ENCODE results near the gene EEF1AKMT3.
A peak's percentile ranks its signal among the peaks of the same experiment; 100 is the strongest.

EEF1AKMT3 gene

DNA sequence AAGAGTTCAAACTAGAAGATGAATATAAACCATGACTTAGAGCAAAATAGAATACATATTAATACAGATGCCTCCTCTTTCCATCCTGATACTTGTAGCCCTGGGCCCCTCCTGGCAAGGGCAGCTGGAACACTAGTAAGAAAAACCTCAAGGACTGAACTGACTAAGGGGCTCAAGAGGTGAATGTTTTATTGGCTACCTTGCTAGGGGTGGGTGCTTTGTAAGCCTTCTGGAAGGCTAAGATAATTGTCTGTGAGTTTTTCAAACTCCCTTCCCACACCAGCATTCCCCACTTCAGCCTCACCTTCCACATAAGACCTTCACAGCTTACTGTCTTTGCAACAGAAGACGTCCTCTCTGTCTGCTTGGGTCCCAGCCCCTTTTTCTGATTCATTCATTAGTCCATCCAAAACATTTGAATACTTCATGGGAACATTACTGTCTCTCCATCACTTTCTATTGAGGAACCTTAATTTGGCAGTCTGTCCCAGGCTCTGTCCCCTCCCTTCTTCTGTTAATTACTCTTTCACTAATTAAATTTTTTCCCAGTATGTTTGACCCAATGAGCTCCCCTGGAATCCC, 18.6 kb upstream of the EEF1AKMT3 start:
- TF ChIP-seq, protein P1, sequence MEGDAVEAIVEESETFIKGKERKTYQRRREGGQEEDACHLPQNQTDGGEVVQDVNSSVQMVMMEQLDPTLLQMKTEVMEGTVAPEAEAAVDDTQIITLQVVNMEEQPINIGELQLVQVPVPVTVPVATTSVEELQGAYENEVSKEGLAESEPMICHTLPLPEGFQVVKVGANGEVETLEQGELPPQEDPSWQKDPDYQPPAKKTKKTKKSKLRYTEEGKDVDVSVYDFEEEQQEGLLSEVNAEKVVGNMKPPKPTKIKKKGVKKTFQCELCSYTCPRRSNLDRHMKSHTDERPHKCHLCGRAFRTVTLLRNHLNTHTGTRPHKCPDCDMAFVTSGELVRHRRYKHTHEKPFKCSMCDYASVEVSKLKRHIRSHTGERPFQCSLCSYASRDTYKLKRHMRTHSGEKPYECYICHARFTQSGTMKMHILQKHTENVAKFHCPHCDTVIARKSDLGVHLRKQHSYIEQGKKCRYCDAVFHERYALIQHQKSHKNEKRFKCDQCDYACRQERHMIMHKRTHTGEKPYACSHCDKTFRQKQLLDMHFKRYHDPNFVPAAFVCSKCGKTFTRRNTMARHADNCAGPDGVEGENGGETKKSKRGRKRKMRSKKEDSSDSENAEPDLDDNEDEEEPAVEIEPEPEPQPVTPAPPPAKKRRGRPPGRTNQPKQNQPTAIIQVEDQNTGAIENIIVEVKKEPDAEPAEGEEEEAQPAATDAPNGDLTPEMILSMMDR (conservative IDR thresholded peaks at IDR 0.05; ENCODE audit: low read length), result no peak
- H3K4me3 ChIP-seq (ENCODE audit: low read length), result no peak overlapping the region

DNA sequence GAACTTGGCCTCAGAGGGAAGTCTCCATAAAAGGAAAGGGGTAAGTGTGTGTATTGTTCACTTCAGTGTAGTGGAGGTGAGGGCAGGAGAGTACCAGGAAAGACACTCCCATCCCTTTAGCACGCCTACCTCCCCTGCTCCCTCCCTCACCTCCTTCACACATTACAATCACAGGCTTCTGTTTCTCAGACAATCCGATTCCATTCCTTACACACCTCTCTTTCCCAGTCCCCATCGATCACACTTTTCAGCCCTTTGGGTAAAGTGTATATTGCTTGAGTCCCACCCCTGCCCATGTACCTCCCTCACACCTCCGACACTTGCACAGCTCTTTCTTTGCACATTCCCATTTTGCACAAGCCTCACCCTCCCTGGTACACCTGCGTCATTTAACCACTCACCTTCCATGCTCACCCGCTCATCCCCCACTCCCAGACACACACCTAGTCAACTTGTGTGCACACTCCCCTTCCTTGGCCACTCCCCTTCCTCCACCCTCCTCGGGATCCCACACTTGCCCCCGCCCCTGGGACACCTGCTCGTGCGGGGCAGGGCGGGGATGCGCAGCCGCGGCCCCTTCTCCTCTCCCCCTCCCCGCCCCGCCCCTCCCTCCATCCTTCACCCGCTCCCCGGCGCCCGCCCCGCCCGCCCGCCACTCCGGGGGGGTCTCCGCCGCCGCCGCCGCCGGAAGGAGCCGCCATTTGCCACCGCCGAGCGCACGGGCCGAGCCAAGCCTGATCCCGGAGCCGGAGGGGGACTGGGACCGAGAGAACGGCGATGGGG, 17.8 kb upstream of the EEF1AKMT3 start, which contains the start of gene MARCHF9:
MARCHF9 (plus strand) TSS at position 693 of the 783 bp plus-strand sequence. CDS start 426 bp downstream, outside the sequence.
- DNase-seq (ENCODE audit: low read depth), result no peak
- H3K4me3 ChIP-seq (ENCODE audit: low read length), result peak within 1 kb of the TSS; percentile 54
- TF ChIP-seq, protein P1 (conservative IDR thresholded peaks at IDR 0.05; ENCODE audit: low read length), result no peak; the same call in 1 of the 2 replicates

More for the DNA sequence above, 18.6 kb upstream of the EEF1AKMT3 start:
- DNase-seq (ENCODE audit: low read depth), result no peak

DNA sequence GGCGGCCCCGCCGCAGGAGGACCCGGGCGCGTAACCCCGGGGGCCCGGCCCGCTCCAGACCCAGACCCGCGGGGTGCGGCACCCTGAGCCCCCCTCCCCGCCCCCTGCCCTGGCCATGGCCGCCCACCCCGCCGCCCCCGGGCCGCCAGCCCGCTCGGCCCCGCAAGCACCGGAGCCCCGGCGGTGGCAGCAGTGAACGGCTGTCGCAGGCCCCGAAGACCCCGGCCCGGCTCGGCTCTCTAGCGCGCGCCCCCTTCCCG, 17.3 kb upstream of the EEF1AKMT3 start:
- TF ChIP-seq, protein P1 (conservative IDR thresholded peaks at IDR 0.05; ENCODE audit: low read length), result no peak
- DNase-seq (ENCODE audit: low read depth), result no peak
- peak overlapping the region; percentile 45 for H3K4me3 ChIP-seq (ENCODE audit: low read length)

DNA sequence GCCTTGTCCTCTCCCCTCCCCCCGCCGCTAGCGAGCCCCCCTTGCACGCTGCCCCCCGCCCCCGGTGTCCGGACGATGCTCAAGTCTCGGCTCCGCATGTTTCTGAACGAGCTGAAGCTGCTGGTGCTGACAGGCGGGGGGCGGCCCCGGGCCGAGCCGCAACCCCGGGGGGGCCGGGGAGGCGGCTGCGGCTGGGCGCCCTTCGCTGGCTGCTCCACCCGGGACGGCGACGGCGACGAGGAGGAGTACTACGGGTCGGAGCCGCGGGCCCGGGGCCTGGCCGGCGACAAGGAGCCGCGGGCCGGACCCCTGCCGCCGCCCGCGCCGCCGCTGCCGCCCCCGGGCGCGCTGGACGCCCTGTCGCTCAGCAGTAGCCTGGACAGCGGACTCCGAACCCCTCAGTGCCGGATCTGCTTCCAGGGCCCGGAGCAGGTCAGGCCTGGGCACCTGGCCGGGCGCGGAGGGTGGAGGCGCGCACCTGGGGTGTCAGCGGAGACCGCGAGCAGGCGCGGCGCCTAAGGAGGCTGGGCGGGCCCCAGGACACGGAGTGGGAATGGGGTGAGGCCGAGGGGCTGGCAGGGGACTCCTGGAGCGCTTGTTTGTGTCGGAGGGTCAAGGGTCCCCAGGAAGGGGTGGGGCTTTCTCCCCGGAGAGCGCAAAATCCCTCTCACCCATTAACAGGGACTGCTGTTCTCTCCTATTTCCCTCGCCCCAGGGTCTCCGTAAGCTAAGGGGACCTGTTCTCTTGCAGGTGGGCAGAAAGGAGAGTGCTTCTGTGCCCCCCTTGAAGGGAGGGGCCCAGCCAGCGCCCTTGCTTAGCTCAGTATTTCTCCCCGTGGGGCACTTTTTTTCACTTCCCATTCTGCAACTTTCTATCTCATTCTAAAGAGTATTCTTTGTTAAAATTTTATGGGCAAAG, 16.7 kb upstream of the EEF1AKMT3 start:
- DNase-seq (ENCODE audit: low read depth), result no peak
- TF ChIP-seq, protein P1 (conservative IDR thresholded peaks at IDR 0.05; ENCODE audit: low read length), result no peak
- peak overlapping the region; percentile 45 for H3K4me3 ChIP-seq (ENCODE audit: low read length)

DNA sequence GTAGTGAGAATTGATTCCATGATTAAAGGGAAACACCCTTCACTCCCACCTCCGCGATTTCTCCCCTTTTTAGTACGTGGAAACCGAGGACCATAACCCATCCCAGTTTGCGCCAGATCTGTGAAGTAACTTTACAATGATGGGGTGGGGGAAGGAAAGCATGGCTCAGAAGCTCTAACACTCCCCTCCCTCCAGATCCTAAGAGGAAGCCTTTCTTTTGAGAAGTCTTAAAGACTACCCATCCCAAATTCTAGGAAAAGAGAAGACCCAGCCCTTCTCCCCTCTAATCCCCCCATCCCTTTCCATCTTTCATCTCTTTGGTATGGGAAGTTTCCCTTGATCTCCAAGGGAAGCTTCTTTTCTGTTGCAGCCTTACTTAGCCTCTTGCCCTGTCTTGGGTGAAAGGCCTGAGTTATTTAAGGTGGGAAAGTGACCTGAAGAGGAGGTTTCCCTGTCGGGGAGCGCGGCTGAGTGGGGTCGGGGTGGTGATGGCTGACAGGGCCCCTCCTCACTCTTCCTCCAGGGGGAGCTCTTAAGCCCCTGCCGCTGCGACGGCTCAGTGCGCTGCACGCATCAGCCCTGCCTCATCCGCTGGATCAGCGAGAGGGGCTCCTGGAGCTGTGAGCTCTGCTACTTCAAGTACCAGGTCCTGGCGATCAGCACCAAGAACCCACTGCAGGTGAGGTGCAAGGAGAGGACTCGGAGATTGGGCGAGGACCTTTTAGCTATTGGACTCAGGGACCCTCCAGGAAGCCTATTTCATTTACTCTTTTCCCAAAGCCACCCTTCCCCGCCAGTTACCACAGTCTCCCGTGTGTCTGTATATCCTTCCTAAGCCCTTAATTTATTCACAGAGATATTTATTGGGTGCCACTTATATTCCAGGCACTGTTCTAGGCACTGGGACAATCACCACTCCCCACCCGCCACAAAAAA, 15.7 kb upstream of the EEF1AKMT3 start:
- DNase-seq (ENCODE audit: low read depth), result no peak
- TF ChIP-seq, protein P1 (conservative IDR thresholded peaks at IDR 0.05; ENCODE audit: low read length), result peak; percentile 52
- H3K4me3 ChIP-seq (ENCODE audit: low read length), result no peak overlapping the region

DNA sequence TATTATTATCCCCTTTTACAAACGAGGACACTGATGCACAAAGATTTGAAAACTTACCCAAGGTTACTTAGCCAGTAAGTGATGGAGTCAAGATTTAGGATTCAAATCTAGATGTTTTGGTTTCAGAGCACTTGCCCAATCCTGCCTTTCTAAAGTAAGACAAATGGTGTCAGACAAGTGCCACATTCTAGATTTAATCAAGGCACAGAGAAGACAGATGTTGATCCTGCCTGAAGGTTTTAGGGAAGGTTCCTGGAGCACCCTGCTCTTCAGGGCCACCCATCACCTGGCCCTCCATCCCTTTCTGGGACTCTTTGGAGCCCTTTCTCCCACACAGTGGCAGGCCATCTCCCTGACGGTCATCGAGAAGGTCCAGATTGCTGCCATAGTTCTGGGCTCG, 14.6 kb upstream of the EEF1AKMT3 start:
- TF ChIP-seq, protein P1 (conservative IDR thresholded peaks at IDR 0.05; ENCODE audit: low read length), result no peak
- DNase-seq (ENCODE audit: low read depth), result no peak
- no peak overlapping the region for H3K4me3 ChIP-seq (ENCODE audit: low read length)

All from AG10803 (cell line).